HUES6 (cell line): ENCODE measurements around the gene TIPIN.

Source experiments
- H3K27ac ChIP-seq: 2 replicates; pipeline ENCODE4 v1.7.0; 2013; ENCODE audit warnings: low read depth, mild to moderate bottlenecking, low read length, inconsistent platforms
- H3K27me3 ChIP-seq: 2 replicates; pipeline ENCODE4 v1.6.1; 2013; ENCODE audit warnings: low read length; ENCODE audit not compliant: control insufficient read depth, insufficient read depth
- H3K36me3 ChIP-seq: 2 replicates; pipeline ENCODE4 v1.6.1; 2013; ENCODE audit warnings: low read length; ENCODE audit not compliant: control insufficient read depth, insufficient read depth
- H3K4me1 ChIP-seq: 2 replicates; pipeline ENCODE4 v1.6.1; 2013; ENCODE audit warnings: low read length; ENCODE audit not compliant: control insufficient read depth, insufficient read depth
- H3K4me3 ChIP-seq: 2 replicates; pipeline ENCODE4 v1.5.1; 2013; ENCODE audit warnings: low read depth, low read length
- H3K9ac ChIP-seq: one replicate; pipeline ENCODE4 v1.6.1; 2013; ENCODE audit warnings: mild to moderate bottlenecking, low read length
- H3K9me3 ChIP-seq: 2 replicates; pipeline ENCODE4 v1.6.1; 2013; ENCODE audit warnings: low read depth, low read length; ENCODE audit not compliant: control insufficient read depth, insufficient read depth

Gene TIPIN

GRCh38 chr15:66287461-66288057 is 68.9 kb downstream of the TIPIN start:
- no peaks in the 10 kb centered on the region for H3K27me3 ChIP-seq
- H3K27ac ChIP-seq = no peak overlapping the region
- H3K36me3 ChIP-seq = no peaks in the 10 kb centered on the region
- no peaks in the 10 kb centered on the region; the same call in 1 of the 2 replicates for H3K4me1 ChIP-seq
- no peak overlapping the region for H3K4me3 ChIP-seq
- no peak overlapping the region for H3K9ac ChIP-seq
- H3K9me3 ChIP-seq = no peaks in the 10 kb centered on the region
